Hepatocyte (in vitro differentiated cells): ENCODE measurements around the gene DPYSL3. TPM values are rescaled to one million over a fixed set of nuclear protein-coding genes. Genes with fewer than 3 reads are reported as not detected.
A peak's percentile ranks its signal among the peaks of the same experiment; 100 is the strongest.

Experiments
- DNase-seq: peaks from one replicate; pipeline ENCODE4 v3.0.0-alpha.2; 2016; ENCODE audit warnings: low spot score
- H2AFZ ChIP-seq: fragments of 200-600 bp; sonication (generic); 2 replicates; pipeline ENCODE4 v1.6.0; 2016; ENCODE audit warnings: antibody characterized with exemption, mild to moderate bottlenecking
- H3K27ac ChIP-seq: fragments of 200-600 bp; sonication (generic); 2 replicates; pipeline ENCODE4 v1.5.1; 2016; ENCODE audit warnings: mild to moderate bottlenecking
- H3K27me3 ChIP-seq: fragments of 200-600 bp; sonication (generic); 2 replicates; pipeline ENCODE4 v1.6.1; 2016
- H3K36me3 ChIP-seq: fragments of 200-600 bp; sonication (generic); replicated peaks from 2 replicates; pipeline ENCODE4 v1.5.1; 2016; ENCODE audit warnings: low read depth; ENCODE audit not compliant: insufficient read depth
- H3K4me1 ChIP-seq: fragments of 200-600 bp; sonication (generic); 2 replicates; pipeline ENCODE4 v1.5.1; 2016; ENCODE audit warnings: mild to moderate bottlenecking, moderate library complexity; ENCODE audit not compliant: insufficient read depth
- H3K4me2 ChIP-seq: fragments of 200-600 bp; sonication (generic); 2 replicates; pipeline ENCODE4 v1.6.0; 2016
- H3K4me3 ChIP-seq: fragments of 200-600 bp; sonication (generic); 2 replicates; pipeline ENCODE4 v1.5.1; 2016; ENCODE audit warnings: mild to moderate bottlenecking
- H3K79me2 ChIP-seq: fragments of 200-600 bp; sonication (generic); 2 replicates; pipeline ENCODE4 v1.6.0; 2017; ENCODE audit warnings: mild to moderate bottlenecking
- H3K9me2 ChIP-seq: fragments of 200-600 bp; sonication (generic); replicated peaks from 2 replicates; pipeline ENCODE4 v1.6.0; 2017; ENCODE audit warnings: mild to moderate bottlenecking; ENCODE audit not compliant: insufficient read depth
- H3K9me3 ChIP-seq: fragments of 200-600 bp; sonication (generic); 2 replicates; pipeline ENCODE4 v1.5.1; 2016; ENCODE audit warnings: low read depth, mild to moderate bottlenecking
- H4K20me1 ChIP-seq: fragments of 200-600 bp; sonication (generic); 2 replicates; pipeline ENCODE4 v1.6.0; 2016; ENCODE audit warnings: mild to moderate bottlenecking; ENCODE audit not compliant: insufficient read depth, poor library complexity, severe bottlenecking
- EZH2 ChIP-seq: fragments of 200-600 bp; sonication (generic); IDR thresholded peaks from 2 replicates; pipeline ENCODE4 v1.6.1; 2016; ENCODE audit warnings: antibody characterized with exemption, mild to moderate bottlenecking, borderline replicate concordance
- EZH2phosphoT487 ChIP-seq: fragments of 200-600 bp; sonication (generic); IDR thresholded peaks from one replicate; pipeline ENCODE4 v1.6.1; 2018; ENCODE audit warnings: antibody characterized with exemption, mild to moderate bottlenecking, low read depth, moderate library complexity; ENCODE audit not compliant: unreplicated experiment, severe bottlenecking
- WGBS: methylation state at CpG from one replicate; pipeline ENCODE4 v1.1.6; 2016; ENCODE audit warnings: low lambda C conversion rate; ENCODE audit errors: missing lambda C conversion rate; 5-methylcytosine and 5-hydroxymethylcytosine counted together
- polyA plus RNA-seq: library from polyadenylated mRNA; unstranded; fragments of >200 nt; fragmentation: Nextera tagmentation; extraction: Ambion mirVana; gene quantifications from 2 replicates; pipeline ENCODE4 v1.2.1, GENCODE V29; 2016
- total RNA-seq: library from RNA; depleted of rRNA; stranded (reverse); fragments of >200 nt; gene quantifications from 2 replicates; pipeline ENCODE4 v1.2.3, GENCODE V29; 2014
- TF ChIP-seq, protein P1 (sequence below): fragments of 200-600 bp; sonication (generic); IDR thresholded peaks from 2 replicates; pipeline ENCODE4 v1.5.1; 2016; ENCODE audit warnings: antibody characterized with exemption, mild to moderate bottlenecking; ENCODE audit not compliant: poor library complexity

DPYSL3 gene
- total and polyA plus RNA-seq, 2 experiments from 2014 or later = 35.7 to 78.0 TPM

DNA sequence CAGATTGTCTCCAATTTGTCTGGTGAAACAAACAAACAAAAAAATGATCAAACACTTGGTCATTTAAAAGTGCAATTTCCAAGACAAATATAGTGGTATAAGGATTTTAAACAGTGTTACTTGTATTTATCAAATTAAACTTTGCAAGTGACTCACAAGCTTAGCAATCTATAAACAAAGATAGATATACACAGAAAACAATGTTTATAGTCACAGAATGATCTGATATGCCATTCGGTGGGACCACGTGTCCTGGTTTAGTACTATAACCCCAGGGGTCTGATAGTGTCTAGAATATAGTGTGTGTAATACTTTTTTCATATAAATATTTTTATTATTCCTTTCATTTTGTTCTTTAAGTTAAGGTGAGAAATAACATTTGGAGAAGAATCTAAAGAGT is 91.3 kb downstream of the DPYSL3 start:
- Histone ChIP-seq H3K9me3 (no peaks in the 10 kb centered on the region), H3K4me3 (no peak overlapping the region), H3K27me3 (no peaks in the 10 kb centered on the region), H3K4me2 (no peak overlapping the region), H3K79me2 (peaks cover 16% of the 10 kb centered on the region), H3K4me1 (no peaks in the 10 kb centered on the region), H2AFZ (no peak overlapping the region), H3K9me2 (no peaks in the 10 kb centered on the region), H3K36me3 (no peaks in the 10 kb centered on the region), H3K27ac (no peak overlapping the region), H4K20me1 (no peaks in the 10 kb centered on the region)
- WGBS = 56% methylated on average over 2 of the region's 2 CpGs
- TF ChIP-seq EZH2 = no peak
- TF ChIP-seq, protein P1, sequence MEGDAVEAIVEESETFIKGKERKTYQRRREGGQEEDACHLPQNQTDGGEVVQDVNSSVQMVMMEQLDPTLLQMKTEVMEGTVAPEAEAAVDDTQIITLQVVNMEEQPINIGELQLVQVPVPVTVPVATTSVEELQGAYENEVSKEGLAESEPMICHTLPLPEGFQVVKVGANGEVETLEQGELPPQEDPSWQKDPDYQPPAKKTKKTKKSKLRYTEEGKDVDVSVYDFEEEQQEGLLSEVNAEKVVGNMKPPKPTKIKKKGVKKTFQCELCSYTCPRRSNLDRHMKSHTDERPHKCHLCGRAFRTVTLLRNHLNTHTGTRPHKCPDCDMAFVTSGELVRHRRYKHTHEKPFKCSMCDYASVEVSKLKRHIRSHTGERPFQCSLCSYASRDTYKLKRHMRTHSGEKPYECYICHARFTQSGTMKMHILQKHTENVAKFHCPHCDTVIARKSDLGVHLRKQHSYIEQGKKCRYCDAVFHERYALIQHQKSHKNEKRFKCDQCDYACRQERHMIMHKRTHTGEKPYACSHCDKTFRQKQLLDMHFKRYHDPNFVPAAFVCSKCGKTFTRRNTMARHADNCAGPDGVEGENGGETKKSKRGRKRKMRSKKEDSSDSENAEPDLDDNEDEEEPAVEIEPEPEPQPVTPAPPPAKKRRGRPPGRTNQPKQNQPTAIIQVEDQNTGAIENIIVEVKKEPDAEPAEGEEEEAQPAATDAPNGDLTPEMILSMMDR = no peak
- TF ChIP-seq EZH2phosphoT487 = no peak
- no peak for DNase-seq

GRCh38 chr5:147417135-147417813 is 92.6 kb downstream of the DPYSL3 start:
- Histone ChIP-seq H3K4me2 (peak overlapping the region; percentile 12), H3K27me3 (no peaks in the 10 kb centered on the region), H2AFZ (no peak overlapping the region), H3K79me2 (peaks cover 16% of the 10 kb centered on the region), H3K9me3 (no peaks in the 10 kb centered on the region), H3K36me3 (no peaks in the 10 kb centered on the region), H3K4me1 (no peaks in the 10 kb centered on the region), H3K9me2 (no peaks in the 10 kb centered on the region), H3K27ac (peak overlapping the region; percentile 67), H4K20me1 (no peaks in the 10 kb centered on the region), H3K4me3 (no peak overlapping the region)
- WGBS = 69% methylated on average over 5 of the region's 5 CpGs
- DNase-seq = peak; percentile 51
- TF ChIP-seq, protein P1 = no peak
- TF ChIP-seq EZH2 (no peak), EZH2phosphoT487 (no peak)

- no peak for DNase-seq
- no peaks in the 10 kb centered on the region for H3K36me3 ChIP-seq
- H3K9me2 ChIP-seq = no peaks in the 10 kb centered on the region
- H3K27ac ChIP-seq = no peak overlapping the region
- no peak overlapping the region for H3K4me3 ChIP-seq
- no peak overlapping the region for H3K4me2 ChIP-seq
- peaks cover 14% of the 10 kb centered on the region for H3K79me2 ChIP-seq
- H4K20me1 ChIP-seq = no peaks in the 10 kb centered on the region
- TF ChIP-seq EZH2 = no peak
- TF ChIP-seq EZH2phosphoT487 = no peak
- TF ChIP-seq, protein P1 = no peak
- peaks cover 4% of the 10 kb centered on the region for H3K4me1 ChIP-seq
- no peak overlapping the region for H2AFZ ChIP-seq
- H3K27me3 ChIP-seq = no peaks in the 10 kb centered on the region
- 96% methylated on average over 3 of the region's 3 CpGs for WGBS
- no peaks in the 10 kb centered on the region for H3K9me3 ChIP-seq
Measured at GRCh38 chr5:147415651-147416050, 94.2 kb downstream of the DPYSL3 start.
